IMR-90 (cell line): ENCODE results near the gene SRRM4. TPM values are rescaled to one million over a fixed set of nuclear protein-coding genes. Genes with fewer than 3 reads are reported as not detected.

Source experiments
- ATAC-seq: fragments of 200-7000 bp; cut with Tn5 transposase; 2 replicates; pipeline ENCODE4 v1.9.1; 2020; ENCODE audit warnings: low read depth, mild to moderate bottlenecking, moderate library complexity
- BruUV-seq: library from RNA; stranded (reverse); fragments of 400-500 nt; replicated peaks from 2 replicates; lab custom pipeline; 2021; lab: Mats Ljungman, UMichigan
- CTCF ChIA-PET: fragments of 300-600 bp; formaldehyde crosslinking; extraction: SDS; loops from one replicate; lab custom pipeline; 2021; ENCODE audit warnings: antibody characterized with exemption; lab: Yijun Ruan, JAX
- POLR2A ChIA-PET: fragments of 300-600 bp; sonication (Branson Sonifier 250); formaldehyde crosslinking; loops from one replicate; lab custom pipeline; 2022; ENCODE audit warnings: antibody characterized with exemption; ENCODE audit not compliant: unreplicated experiment; lab: Charles Lee
- DNase-seq: peaks from one replicate; pipeline ENCODE4 v3.0.0; 2013
- H2AFZ ChIP-seq: replicated peaks from 2 replicates; pipeline ENCODE3; 2013; ENCODE audit warnings: low read length, mild to moderate bottlenecking; ENCODE audit not compliant: poor library complexity
- H2AK5ac ChIP-seq: 2 replicates; pipeline ENCODE4 v1.6.1; 2013; ENCODE audit warnings: low read depth, low read length, inconsistent platforms
- H2AK9ac ChIP-seq: replicated peaks from 2 replicates; pipeline ENCODE3; 2013; ENCODE audit warnings: mild to moderate bottlenecking, low read depth, low read length, moderate library complexity; ENCODE audit not compliant: poor library complexity
- H2BK120ac ChIP-seq: 2 replicates; pipeline ENCODE4 v1.6.1; 2013; ENCODE audit warnings: low read depth, low read length, inconsistent platforms
- H2BK15ac ChIP-seq: 3 replicates; pipeline ENCODE4 v1.6.1; 2013; ENCODE audit warnings: low read depth, low read length, inconsistent platforms
- H2BK20ac ChIP-seq: 2 replicates; pipeline ENCODE4 v1.6.1; 2013; ENCODE audit warnings: low read depth, mild to moderate bottlenecking, inconsistent platforms, low read length, moderate library complexity
- H2BK5ac ChIP-seq: 2 replicates; pipeline ENCODE4 v1.6.1; 2013; ENCODE audit warnings: mild to moderate bottlenecking, low read depth, low read length, inconsistent platforms; ENCODE audit not compliant: poor library complexity, severe bottlenecking
- H3K14ac ChIP-seq: replicated peaks from 2 replicates; pipeline ENCODE4 v1.6.1; 2013; ENCODE audit warnings: low read depth, low read length, inconsistent platforms
- H3K18ac ChIP-seq: 2 replicates; pipeline ENCODE4 v1.6.1; 2013; ENCODE audit warnings: low read depth, low read length, control low read depth
- H3K23ac ChIP-seq: 2 replicates; pipeline ENCODE4 v1.6.1; 2013; ENCODE audit warnings: low read depth, low read length, inconsistent platforms
- H3K27ac ChIP-seq: 2 replicates; pipeline ENCODE4 v1.5.1; 2013; ENCODE audit warnings: mild to moderate bottlenecking, control low read depth, low read length; ENCODE audit not compliant: insufficient read depth
- H3K27me3 ChIP-seq: 2 replicates; pipeline ENCODE4 v1.6.1; 2013; ENCODE audit warnings: low read length; ENCODE audit not compliant: control insufficient read depth, insufficient read depth
- H3K36me3 ChIP-seq: 2 replicates; pipeline ENCODE4 v1.6.1; 2013; ENCODE audit warnings: low read length, mixed read lengths; ENCODE audit not compliant: control insufficient read depth, insufficient read depth
- H3K4ac ChIP-seq: 2 replicates; pipeline ENCODE4 v1.6.1; 2013; ENCODE audit warnings: low read depth, low read length, inconsistent platforms
- H3K4me1 ChIP-seq: 2 replicates; pipeline ENCODE4 v1.6.1; 2013; ENCODE audit warnings: low read length, mixed read lengths; ENCODE audit not compliant: control insufficient read depth, insufficient read depth
- H3K4me2 ChIP-seq: 2 replicates; pipeline ENCODE4 v1.6.1; 2013; ENCODE audit warnings: low read depth, mild to moderate bottlenecking, control low read depth, low read length, moderate library complexity
- H3K4me3 ChIP-seq: 2 replicates; pipeline ENCODE4 v1.5.1; 2013; ENCODE audit warnings: low read depth, mild to moderate bottlenecking, control low read depth, low read length, moderate library complexity; ENCODE audit not compliant: insufficient read depth
- H3K56ac ChIP-seq: 2 replicates; pipeline ENCODE4 v1.6.1; 2013; ENCODE audit warnings: low read length, inconsistent platforms; ENCODE audit not compliant: insufficient read depth; ENCODE audit errors: extremely low read depth
- H3K79me1 ChIP-seq, 2 experiments: 2 replicates each; pipeline ENCODE4 v1.6.1; 2013; ENCODE audit warnings: low read length in 2 of 2, inconsistent platforms in 1 of 2, low read depth in 1 of 2
- H3K9ac ChIP-seq: 2 replicates; pipeline ENCODE4 v1.6.1; 2013; ENCODE audit warnings: low read depth, low read length, control low read depth
- H3K9me1 ChIP-seq: 2 replicates; pipeline ENCODE4 v1.6.1; 2013; ENCODE audit warnings: low read length, inconsistent platforms; ENCODE audit not compliant: insufficient read depth
- H3K9me3 ChIP-seq: 2 replicates; pipeline ENCODE4 v1.6.1; 2013; ENCODE audit warnings: low read length; ENCODE audit not compliant: control insufficient read depth, insufficient read depth
- H4K20me1 ChIP-seq: 2 replicates; pipeline ENCODE4 v1.6.1; 2013; ENCODE audit warnings: low read length, inconsistent platforms; ENCODE audit not compliant: insufficient read depth
- H4K5ac ChIP-seq: 2 replicates; pipeline ENCODE4 v1.6.1; 2013; ENCODE audit warnings: mild to moderate bottlenecking, low read depth, low read length, control low read depth
- H4K8ac ChIP-seq, 2 experiments: 2 replicates each; pipeline ENCODE4 v1.6.1; 2013; ENCODE audit warnings: low read depth in 2 of 2, low read length in 2 of 2, control low read depth in 1 of 2, inconsistent platforms in 1 of 2
- H4K91ac ChIP-seq: 2 replicates; pipeline ENCODE4 v1.6.1; 2013; ENCODE audit warnings: low read depth, low read length, inconsistent platforms; ENCODE audit not compliant: insufficient read depth
- BHLHE40 ChIP-seq: fragments of 150-350 bp; IDR thresholded peaks from 2 replicates; pipeline ENCODE4 v1.6.1; 2016; ENCODE audit warnings: mild to moderate bottlenecking, low read depth, low read length
- CEBPB ChIP-seq: IDR thresholded peaks from 2 replicates; pipeline ENCODE4 v1.6.1; 2012; ENCODE audit warnings: low read depth, low read length, improper control_type of control experiment
- CHD1 ChIP-seq: IDR thresholded peaks from 2 replicates; pipeline ENCODE4 v1.6.1; 2012; ENCODE audit warnings: low read depth, low read length, improper control_type of control experiment
- CTCF ChIP-seq: conservative IDR thresholded peaks from 2 replicates; pipeline ENCODE4 v1.5.1; 2012; ENCODE audit warnings: mild to moderate bottlenecking, low read depth, low read length, improper control_type of control experiment
- ELK1 ChIP-seq: fragments of 150-350 bp; IDR thresholded peaks from 2 replicates; pipeline ENCODE4 v1.6.1; 2016; ENCODE audit warnings: low read depth, mild to moderate bottlenecking, low read length, moderate library complexity, borderline replicate concordance
- FOS ChIP-seq: fragments of 150-350 bp; IDR thresholded peaks from 2 replicates; pipeline ENCODE4 v1.6.1; 2016; ENCODE audit warnings: low read depth, low read length
- MAFK ChIP-seq: IDR thresholded peaks from 2 replicates; pipeline ENCODE4 v1.6.1; 2012; ENCODE audit warnings: low read depth, low read length, improper control_type of control experiment
- MAZ ChIP-seq: IDR thresholded peaks from 2 replicates; pipeline ENCODE4 v1.6.1; 2012; ENCODE audit warnings: low read depth, mild to moderate bottlenecking, low read length, improper control_type of control experiment, moderate library complexity, borderline replicate concordance
- MXI1 ChIP-seq: IDR thresholded peaks from 2 replicates; pipeline ENCODE4 v1.6.1; 2012; ENCODE audit warnings: low read depth, mild to moderate bottlenecking, low read length, moderate library complexity, borderline replicate concordance
- NFE2L2 ChIP-seq: fragments of 150-350 bp; IDR thresholded peaks from 2 replicates; pipeline ENCODE4 v1.6.1; 2016; ENCODE audit warnings: low read depth, mild to moderate bottlenecking, low read length
- POLR2A ChIP-seq: IDR thresholded peaks from 2 replicates; pipeline ENCODE4 v1.6.1; 2012; ENCODE audit warnings: mild to moderate bottlenecking, low read depth, low read length
- RAD21 ChIP-seq: IDR thresholded peaks from 2 replicates; pipeline ENCODE4 v1.6.1; 2012; ENCODE audit warnings: low read length, improper control_type of control experiment
- RCOR1 ChIP-seq: IDR thresholded peaks from 2 replicates; pipeline ENCODE4 v1.6.1; 2012; ENCODE audit warnings: mild to moderate bottlenecking, low read length, improper control_type of control experiment; ENCODE audit not compliant: insufficient replicate concordance
- RFX5 ChIP-seq: IDR thresholded peaks from 2 replicates; pipeline ENCODE4 v1.8.0; 2012; ENCODE audit warnings: low read depth, mild to moderate bottlenecking, low read length, moderate library complexity
- SMC3 ChIP-seq: fragments of 150-350 bp; IDR thresholded peaks from 2 replicates; pipeline ENCODE4 v1.6.1; 2016; ENCODE audit warnings: low read depth, mild to moderate bottlenecking, antibody characterized with exemption, low read length, moderate library complexity
- USF2 ChIP-seq: fragments of 150-350 bp; IDR thresholded peaks from 2 replicates; pipeline ENCODE4 v1.6.1; 2017; ENCODE audit warnings: mild to moderate bottlenecking, antibody characterized with exemption, low read length, low read depth
- WGBS, 2 experiments: methylation state at CpG; one replicate each; pipeline versions ENCODE4 v1.1.5 to v1.1.7; 2013; ENCODE audit warnings: missing lambda C conversion rate in 2 of 2; ENCODE audit not compliant: insufficient read length in 1 of 2; ENCODE audit errors: extremely low coverage in 2 of 2; 5-methylcytosine and 5-hydroxymethylcytosine counted together
- dilution Hi-C: fragments of 300-500 bp; cut with HindIII; formaldehyde crosslinking; loops from one replicate; pipeline ENCODE4 v1.14.3; 2018; ENCODE audit warnings: low sequenced_read_pairs; ENCODE audit not compliant: unreplicated experiment
- in situ Hi-C: fragments of 300-500 bp; cut with MboI; formaldehyde crosslinking; loops from 3 replicates; pipeline ENCODE4 v1.14.3; 2019; ENCODE audit warnings: low sequenced_read_pairs, inconsistent platforms, mixed read lengths
- intact Hi-C: fragments of 100-400 bp; cut with micrococcal nuclease; formaldehyde crosslinking; loops from 2 replicates; pipeline ENCODE4 v1.10.0; 2022
- polyA plus RNA-seq, 3 experiments: library from polyadenylated mRNA; depleted of rRNA; stranded (reverse); fragments of >200 nt; gene quantifications; 2 replicates each; pipeline ENCODE4 v1.2.3, GENCODE V29; 2012; ENCODE audit warnings: low replicate concordance in 1 of 3
- total RNA-seq: library from RNA; depleted of rRNA; stranded (reverse); fragments of >200 nt; gene quantifications from 2 replicates; pipeline ENCODE4 v1.2.3, GENCODE V29; 2012

Gene SRRM4
- total and polyA plus RNA-seq, 2 of the 4 experiments (the other 2 are of a cell fraction), result not detected

- Histone ChIP-seq H3K36me3 (no peaks in the 10 kb centered on the region), H2BK15ac (no peak overlapping the region), H2BK120ac (no peak overlapping the region), H2AK5ac (no peak overlapping the region), H3K9me1 (no peaks in the 10 kb centered on the region), H3K4ac (no peak overlapping the region), H3K23ac (no peak overlapping the region), H2AFZ (no peak overlapping the region), H2BK5ac (no peak overlapping the region), H4K20me1 (no peaks in the 10 kb centered on the region), H3K56ac (no peak overlapping the region), H4K8ac (no peak overlapping the region), H2AK9ac (no peak overlapping the region), H3K79me1 (no peaks in the 10 kb centered on the region), H3K4me2 (no peak overlapping the region), H3K18ac (no peak overlapping the region), H3K27ac (no peak overlapping the region), H3K27me3 (no peaks in the 10 kb centered on the region), H3K9me3 (peaks cover 11% of the 10 kb centered on the region; the same call in 1 of the 2 replicates), H4K91ac (no peak overlapping the region), H2BK20ac (no peak overlapping the region), H3K9ac (no peak overlapping the region), H3K4me3 (no peak overlapping the region), H4K5ac (no peak overlapping the region), H3K4me1 (no peaks in the 10 kb centered on the region), H3K14ac (no peak overlapping the region)
- CTCF ChIA-PET, result no interaction called here
- intact Hi-C loops, result no loop called here
- DNase-seq, result no peak
- no peak for TF ChIP-seq SMC3
- no peak for TF ChIP-seq RCOR1
- no peak for TF ChIP-seq MXI1
- no peak for TF ChIP-seq CHD1
- TF ChIP-seq RAD21, result no peak
- no peak for TF ChIP-seq MAZ
- TF ChIP-seq FOS, result no peak
- TF ChIP-seq NFE2L2, result no peak
- no peak for TF ChIP-seq CEBPB
- TF ChIP-seq RFX5, result no peak
- no peak for TF ChIP-seq CTCF
- no peak for TF ChIP-seq MAFK
- TF ChIP-seq USF2, result no peak
- TF ChIP-seq BHLHE40, result no peak
- no peak for TF ChIP-seq ELK1
- TF ChIP-seq POLR2A, result no peak
- no CpG with 5 or more reads among the region's 4 CpGs for WGBS, 2 experiments
- BruUV-seq, result no TSS peak
- no peak for ATAC-seq
- in situ Hi-C loops, result no loop called here
- POLR2A ChIA-PET, result no interaction called here
- dilution Hi-C loops, result no loop called here
These were observed 24.6 kb downstream of the SRRM4 start for GRCh38 chr12:119005913-119006312.
